Caco-2 (cell line): ENCODE results near the gene SUSD5. TPM values are rescaled to one million over a fixed set of nuclear protein-coding genes. Genes with fewer than 3 reads are reported as not detected.

Source experiments
- BruUV-seq: library from RNA; stranded (reverse); fragments of 400-500 nt; replicated peaks from 2 replicates; lab custom pipeline; 2021; lab: Mats Ljungman, UMichigan
- CTCF ChIA-PET: fragments of 300-600 bp; sonication (Branson Sonifier 250); formaldehyde crosslinking; loops from one replicate; lab custom pipeline; 2022; ENCODE audit warnings: antibody characterized with exemption; lab: Charles Lee
- POLR2A ChIA-PET: fragments of 300-600 bp; sonication (Branson Sonifier 250); formaldehyde crosslinking; loops from one replicate; lab custom pipeline; 2022; ENCODE audit warnings: antibody characterized with exemption; lab: Charles Lee
- DNase-seq, 2 experiments: peaks; one replicate each; pipeline versions ENCODE4 v3.0.0 to v3.0.0-alpha.2; 2020 to 2022
- H3K27me3 ChIP-seq: replicated peaks from 2 replicates; pipeline ENCODE4 v1.6.0; 2011; ENCODE audit warnings: low read length; ENCODE audit not compliant: control insufficient read depth, insufficient read depth
- H3K36me3 ChIP-seq: 2 replicates; pipeline ENCODE4 v1.5.1; 2011; ENCODE audit warnings: low read length; ENCODE audit not compliant: control insufficient read depth, insufficient read depth
- H3K4me1 ChIP-seq: fragments of 250-450 bp; sonication (Bioruptor Pico); 2 replicates; pipeline ENCODE4 v1.5.1; 2020; ENCODE audit warnings: mild to moderate bottlenecking
- H3K4me3 ChIP-seq: 2 replicates; pipeline ENCODE4 v1.5.1; 2011; ENCODE audit warnings: low read depth, mild to moderate bottlenecking, control low read depth, low read length
- H3K9me3 ChIP-seq: fragments of 250-450 bp; sonication (Bioruptor Pico); 2 replicates; pipeline ENCODE4 v1.5.1; 2020; ENCODE audit warnings: mild to moderate bottlenecking, moderate library complexity
- H3K27ac Mint-ChIP-seq: one replicate; pipeline ENCODE4 v1.8.0; 2022; ENCODE audit warnings: mixed read lengths; ENCODE audit not compliant: unreplicated experiment
- H3K27me3 Mint-ChIP-seq: one replicate; pipeline ENCODE4 v1.8.0; 2022; ENCODE audit warnings: mixed read lengths; ENCODE audit not compliant: insufficient read depth, unreplicated experiment
- H3K36me3 Mint-ChIP-seq: one replicate; pipeline ENCODE4 v1.8.0; 2022; ENCODE audit warnings: mild to moderate bottlenecking, mixed read lengths; ENCODE audit not compliant: insufficient read depth, unreplicated experiment
- H3K4me1 Mint-ChIP-seq: one replicate; pipeline ENCODE4 v1.8.0; 2022; ENCODE audit warnings: low read depth, mixed read lengths; ENCODE audit not compliant: unreplicated experiment
- H3K4me3 Mint-ChIP-seq: one replicate; pipeline ENCODE4 v1.8.0; 2022; ENCODE audit warnings: mild to moderate bottlenecking, moderate library complexity, mixed read lengths; ENCODE audit not compliant: unreplicated experiment
- H3K9me3 Mint-ChIP-seq: one replicate; pipeline ENCODE4 v1.8.0; 2022; ENCODE audit warnings: mixed read lengths; ENCODE audit not compliant: unreplicated experiment
- intact Hi-C: fragments of 100-400 bp; cut with micrococcal nuclease; formaldehyde crosslinking; loops from one replicate; pipeline ENCODE4 v1.10.0; 2022; ENCODE audit not compliant: unreplicated experiment
- total RNA-seq: library from RNA; stranded (reverse); gene quantifications from 2 replicates; pipeline ENCODE4 v1.2.3, GENCODE V29; 2022
- TF ChIP-seq, protein P1 (sequence below), 2 experiments: fragments of 200-600 bp in 1 of 2; IDR thresholded peaks; 1 replicate in 1 of 2; 2 replicates in 1 of 2; pipeline versions ENCODE4 v1.5.1 to v1.8.0; 2011 to 2022; ENCODE audit warnings: antibody characterized with exemption in 1 of 2, control low read depth in 1 of 2, inconsistent platforms in 1 of 2, low read depth in 1 of 2, low read length in 1 of 2, mild to moderate bottlenecking in 1 of 2, moderate library complexity in 1 of 2; ENCODE audit not compliant: insufficient read depth in 1 of 2, severe bottlenecking in 1 of 2, unreplicated experiment in 1 of 2

The SUSD5 gene
- total RNA-seq, 1 experiment from 2014 or later = not detected

DNA sequence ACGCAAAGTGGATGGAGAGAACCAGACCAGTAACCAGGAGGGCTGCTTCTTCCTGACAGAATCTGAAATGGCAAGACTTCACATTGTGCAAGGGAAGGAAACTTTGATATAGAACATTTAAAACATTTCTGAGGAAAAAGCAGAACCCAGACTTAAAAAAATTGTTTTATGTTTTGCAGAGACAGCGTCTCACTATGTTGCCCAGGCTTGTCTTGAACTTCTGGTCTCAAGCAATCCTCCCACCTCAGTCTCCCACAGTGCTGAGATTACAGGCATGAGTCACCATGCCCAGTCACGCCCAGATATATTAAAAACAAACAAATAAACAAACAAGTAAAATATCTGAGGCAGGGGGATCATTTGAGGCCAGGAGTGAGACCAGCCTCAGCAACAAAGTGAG is 58.6 kb downstream of the SUSD5 start:
- Histone ChIP-seq H3K27me3 (no peaks in the 10 kb centered on the region), H3K9me3 (no peaks in the 10 kb centered on the region), H3K4me1 (no peaks in the 10 kb centered on the region), H3K4me3 (no peak overlapping the region), H3K36me3 (no peaks in the 10 kb centered on the region)
- BruUV-seq = no TSS peak
- no peak for DNase-seq
- no peaks in the 10 kb centered on the region for H3K9me3 Mint-ChIP-seq
- ChIA-PET POLR2A (no interaction called here), CTCF (no interaction called here)
- TF ChIP-seq, protein P1, sequence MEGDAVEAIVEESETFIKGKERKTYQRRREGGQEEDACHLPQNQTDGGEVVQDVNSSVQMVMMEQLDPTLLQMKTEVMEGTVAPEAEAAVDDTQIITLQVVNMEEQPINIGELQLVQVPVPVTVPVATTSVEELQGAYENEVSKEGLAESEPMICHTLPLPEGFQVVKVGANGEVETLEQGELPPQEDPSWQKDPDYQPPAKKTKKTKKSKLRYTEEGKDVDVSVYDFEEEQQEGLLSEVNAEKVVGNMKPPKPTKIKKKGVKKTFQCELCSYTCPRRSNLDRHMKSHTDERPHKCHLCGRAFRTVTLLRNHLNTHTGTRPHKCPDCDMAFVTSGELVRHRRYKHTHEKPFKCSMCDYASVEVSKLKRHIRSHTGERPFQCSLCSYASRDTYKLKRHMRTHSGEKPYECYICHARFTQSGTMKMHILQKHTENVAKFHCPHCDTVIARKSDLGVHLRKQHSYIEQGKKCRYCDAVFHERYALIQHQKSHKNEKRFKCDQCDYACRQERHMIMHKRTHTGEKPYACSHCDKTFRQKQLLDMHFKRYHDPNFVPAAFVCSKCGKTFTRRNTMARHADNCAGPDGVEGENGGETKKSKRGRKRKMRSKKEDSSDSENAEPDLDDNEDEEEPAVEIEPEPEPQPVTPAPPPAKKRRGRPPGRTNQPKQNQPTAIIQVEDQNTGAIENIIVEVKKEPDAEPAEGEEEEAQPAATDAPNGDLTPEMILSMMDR (IDR thresholded peaks at IDR 0.05; ENCODE audit: insufficient read depth in 1 of 2, low read depth in 1 of 2, low read length in 1 of 2, severe bottlenecking in 1 of 2, unreplicated experiment in 1 of 2) = no peak
- H3K4me3 Mint-ChIP-seq = no peak overlapping the region
- no peaks in the 10 kb centered on the region for H3K36me3 Mint-ChIP-seq
- H3K4me1 Mint-ChIP-seq = no peaks in the 10 kb centered on the region
- no peak overlapping the region for H3K27ac Mint-ChIP-seq
- H3K27me3 Mint-ChIP-seq = peaks cover 14% of the 10 kb centered on the region
- intact Hi-C loops = no loop called here

DNA sequence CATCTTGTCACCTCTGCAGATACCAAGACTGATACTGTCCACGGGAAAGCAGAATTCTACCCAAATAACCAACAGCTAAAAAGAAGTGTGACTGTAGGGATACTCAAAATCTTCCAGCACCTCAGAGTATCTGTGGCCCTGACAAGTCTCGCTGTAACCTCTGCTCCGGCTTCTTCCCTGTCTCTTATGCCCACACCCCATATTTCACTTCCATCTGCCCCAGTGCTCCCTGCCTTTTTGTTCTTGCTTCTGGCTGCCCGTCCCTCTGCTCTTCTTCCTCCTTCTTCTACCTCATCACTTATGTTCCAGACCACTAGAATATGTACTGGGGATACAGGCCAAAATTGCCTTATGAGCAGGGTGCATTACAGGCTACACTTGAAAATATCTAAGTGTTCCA is 59.4 kb downstream of the SUSD5 start:
- no peak for DNase-seq
- H3K9me3 Mint-ChIP-seq = no peaks in the 10 kb centered on the region
- TF ChIP-seq, protein P1 (IDR thresholded peaks at IDR 0.05; ENCODE audit: insufficient read depth in 1 of 2, low read depth in 1 of 2, low read length in 1 of 2, severe bottlenecking in 1 of 2, unreplicated experiment in 1 of 2) = no peak
- POLR2A ChIA-PET = no interaction called here
- peaks cover 14% of the 10 kb centered on the region for H3K27me3 Mint-ChIP-seq
- Histone ChIP-seq H3K27me3 (no peaks in the 10 kb centered on the region), H3K36me3 (no peaks in the 10 kb centered on the region), H3K4me1 (no peaks in the 10 kb centered on the region), H3K9me3 (no peaks in the 10 kb centered on the region), H3K4me3 (no peak overlapping the region)
- no TSS peak for BruUV-seq
- CTCF ChIA-PET = no interaction called here
- no peak overlapping the region for H3K4me3 Mint-ChIP-seq
- H3K27ac Mint-ChIP-seq = no peak overlapping the region
- H3K4me1 Mint-ChIP-seq = no peaks in the 10 kb centered on the region
- intact Hi-C loops = no loop called here
- H3K36me3 Mint-ChIP-seq = no peaks in the 10 kb centered on the region

DNA sequence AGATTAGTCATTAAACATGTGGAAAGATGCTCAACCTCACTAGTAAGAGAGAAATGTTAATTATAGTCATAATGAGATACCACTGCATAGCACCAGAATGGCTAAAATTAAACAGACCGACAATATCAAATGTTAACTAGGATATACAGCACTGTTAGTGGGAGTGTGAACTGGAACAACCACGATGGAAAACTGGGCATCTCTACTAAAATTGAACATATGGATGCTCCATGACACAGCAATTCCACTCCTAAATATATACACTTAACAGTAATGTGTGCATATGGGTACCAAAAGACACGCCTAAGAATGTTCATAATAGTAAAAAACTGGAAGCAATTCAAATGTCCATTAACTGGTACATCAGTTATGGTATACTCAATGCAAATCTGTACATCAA is 63.3 kb downstream of the SUSD5 start:
- H3K4me3 Mint-ChIP-seq = no peak overlapping the region
- intact Hi-C loops = no loop called here
- no TSS peak for BruUV-seq
- POLR2A ChIA-PET = no interaction called here
- no peaks in the 10 kb centered on the region for H3K9me3 ChIP-seq
- no peaks in the 10 kb centered on the region for H3K36me3 Mint-ChIP-seq
- H3K36me3 ChIP-seq = no peaks in the 10 kb centered on the region
- H3K4me1 Mint-ChIP-seq = no peaks in the 10 kb centered on the region
- no peak overlapping the region for H3K4me3 ChIP-seq
- DNase-seq = no peak
- H3K9me3 Mint-ChIP-seq = no peaks in the 10 kb centered on the region
- no peaks in the 10 kb centered on the region for H3K27me3 ChIP-seq
- TF ChIP-seq, protein P1 (IDR thresholded peaks at IDR 0.05; ENCODE audit: insufficient read depth in 1 of 2, low read depth in 1 of 2, low read length in 1 of 2, severe bottlenecking in 1 of 2, unreplicated experiment in 1 of 2) = no peak
- no peaks in the 10 kb centered on the region for H3K27me3 Mint-ChIP-seq
- H3K4me1 ChIP-seq = no peaks in the 10 kb centered on the region
- CTCF ChIA-PET = no interaction called here
- no peak overlapping the region for H3K27ac Mint-ChIP-seq
